ENCODE measurements around the gene ESRP2.

Gene ESRP2

GRCh38 chr16:68273459-68273858 is 37.5 kb upstream of the ESRP2 start:
- TF ChIP-seq, protein P1, sequence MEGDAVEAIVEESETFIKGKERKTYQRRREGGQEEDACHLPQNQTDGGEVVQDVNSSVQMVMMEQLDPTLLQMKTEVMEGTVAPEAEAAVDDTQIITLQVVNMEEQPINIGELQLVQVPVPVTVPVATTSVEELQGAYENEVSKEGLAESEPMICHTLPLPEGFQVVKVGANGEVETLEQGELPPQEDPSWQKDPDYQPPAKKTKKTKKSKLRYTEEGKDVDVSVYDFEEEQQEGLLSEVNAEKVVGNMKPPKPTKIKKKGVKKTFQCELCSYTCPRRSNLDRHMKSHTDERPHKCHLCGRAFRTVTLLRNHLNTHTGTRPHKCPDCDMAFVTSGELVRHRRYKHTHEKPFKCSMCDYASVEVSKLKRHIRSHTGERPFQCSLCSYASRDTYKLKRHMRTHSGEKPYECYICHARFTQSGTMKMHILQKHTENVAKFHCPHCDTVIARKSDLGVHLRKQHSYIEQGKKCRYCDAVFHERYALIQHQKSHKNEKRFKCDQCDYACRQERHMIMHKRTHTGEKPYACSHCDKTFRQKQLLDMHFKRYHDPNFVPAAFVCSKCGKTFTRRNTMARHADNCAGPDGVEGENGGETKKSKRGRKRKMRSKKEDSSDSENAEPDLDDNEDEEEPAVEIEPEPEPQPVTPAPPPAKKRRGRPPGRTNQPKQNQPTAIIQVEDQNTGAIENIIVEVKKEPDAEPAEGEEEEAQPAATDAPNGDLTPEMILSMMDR (IDR thresholded peaks at IDR 0.05; ENCODE audit: low read depth, low read length), result no peak
- DNase-seq (ENCODE audit: low read depth in 2 of 2), result no peak
- no peak overlapping the region for H3K4me3 ChIP-seq (replicated peaks in 1 of 2; ENCODE audit: low read depth in 2 of 2, low read length in 2 of 2)

DNA sequence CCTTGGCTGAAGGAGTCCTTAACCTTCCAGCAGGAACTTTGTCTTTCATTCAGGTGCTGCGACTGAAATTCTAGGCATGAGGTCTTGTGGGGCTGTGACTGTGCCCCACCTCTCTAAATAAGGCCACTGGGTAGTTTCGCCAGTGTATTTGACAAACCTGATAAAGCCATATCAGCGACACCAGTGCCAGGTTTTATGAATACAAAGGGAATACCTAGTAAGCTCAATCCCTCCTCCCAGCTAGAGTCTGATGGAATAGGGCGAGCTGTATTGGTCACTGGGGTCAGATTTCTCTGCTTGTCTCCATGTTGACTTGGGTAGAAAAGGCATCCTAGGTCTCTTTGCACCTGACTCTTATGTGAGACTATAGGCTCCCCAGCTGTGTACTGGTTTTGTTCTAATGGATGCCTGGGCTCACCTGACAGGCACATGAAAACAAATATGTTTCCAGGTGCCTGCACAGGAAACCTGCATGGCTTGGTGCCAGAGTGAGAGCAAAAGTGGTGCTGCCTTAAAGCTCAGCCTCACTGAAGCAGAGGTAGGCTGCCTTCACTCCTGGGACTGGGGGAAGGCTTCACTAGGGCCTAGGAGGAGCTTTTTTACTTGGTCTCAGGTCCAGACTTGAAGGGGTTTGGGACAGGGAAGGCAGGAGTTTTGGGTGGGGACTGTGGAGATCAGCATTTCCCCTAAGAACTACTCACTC is 36.7 kb upstream of the ESRP2 start:
- no peak for DNase-seq (ENCODE audit: low read depth in 2 of 2)
- TF ChIP-seq, protein P1 (IDR thresholded peaks at IDR 0.05; ENCODE audit: low read depth, low read length), result no peak
- no peak overlapping the region for H3K4me3 ChIP-seq (replicated peaks in 1 of 2; ENCODE audit: low read depth in 2 of 2, low read length in 2 of 2)

DNA sequence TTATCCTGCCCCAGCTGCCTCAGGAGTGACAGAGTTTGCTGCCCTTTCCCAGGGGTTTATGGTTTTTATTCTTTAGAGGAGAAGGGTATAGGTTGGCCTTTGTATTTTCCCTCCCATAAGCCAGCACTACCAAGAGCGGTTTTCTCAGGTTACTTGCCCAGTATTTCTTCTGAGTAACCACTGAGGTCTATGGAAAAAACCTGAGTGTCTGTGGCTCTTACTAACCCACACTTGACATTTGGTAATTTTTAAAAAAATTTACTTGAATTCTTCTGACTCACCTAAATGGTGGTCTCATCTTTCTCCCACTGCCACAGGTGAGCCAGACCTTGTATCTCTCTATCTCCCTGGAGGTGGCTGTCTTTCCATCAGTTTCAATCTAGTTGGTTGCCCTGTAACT is 34.4 kb upstream of the ESRP2 start:
- no peak for DNase-seq (ENCODE audit: low read depth in 2 of 2)
- TF ChIP-seq, protein P1 (IDR thresholded peaks at IDR 0.05; ENCODE audit: low read depth, low read length), result no peak
- no peak overlapping the region for H3K4me3 ChIP-seq (replicated peaks in 1 of 2; ENCODE audit: low read depth in 2 of 2, low read length in 2 of 2)

DNA sequence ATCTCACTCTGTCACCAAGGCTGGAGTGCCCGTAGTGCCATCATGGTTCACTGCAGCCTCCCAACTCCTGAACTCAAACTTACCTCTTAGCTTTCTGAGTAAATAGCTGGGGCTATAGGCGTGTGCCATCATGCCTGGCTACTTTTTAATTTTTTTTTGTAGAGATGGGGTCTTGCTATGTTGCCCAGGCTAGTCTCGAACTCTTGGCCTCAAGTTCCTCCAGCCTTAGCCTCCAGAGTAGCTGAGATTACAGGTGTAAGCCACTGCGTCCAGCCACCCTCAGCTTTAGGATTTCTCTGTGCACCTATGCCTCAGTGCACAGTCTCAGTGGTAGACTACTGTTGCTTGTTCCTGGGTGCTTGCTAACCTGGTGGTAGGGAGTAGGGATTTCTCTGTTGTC is 33.9 kb upstream of the ESRP2 start:
- DNase-seq (ENCODE audit: low read depth in 2 of 2), result no peak
- TF ChIP-seq, protein P1 (IDR thresholded peaks at IDR 0.05; ENCODE audit: low read depth, low read length), result no peak
- no peak overlapping the region for H3K4me3 ChIP-seq (replicated peaks in 1 of 2; ENCODE audit: low read depth in 2 of 2, low read length in 2 of 2)

GRCh38 chr16:68267612-68268405 is 31.9 kb upstream of the ESRP2 start:
- no peak overlapping the region for H3K4me3 ChIP-seq (replicated peaks in 1 of 2; ENCODE audit: low read depth in 2 of 2, low read length in 2 of 2)
- TF ChIP-seq, protein P1 (IDR thresholded peaks at IDR 0.05; ENCODE audit: low read depth, low read length), result no peak
- DNase-seq (ENCODE audit: low read depth in 2 of 2), result no peak

DNA sequence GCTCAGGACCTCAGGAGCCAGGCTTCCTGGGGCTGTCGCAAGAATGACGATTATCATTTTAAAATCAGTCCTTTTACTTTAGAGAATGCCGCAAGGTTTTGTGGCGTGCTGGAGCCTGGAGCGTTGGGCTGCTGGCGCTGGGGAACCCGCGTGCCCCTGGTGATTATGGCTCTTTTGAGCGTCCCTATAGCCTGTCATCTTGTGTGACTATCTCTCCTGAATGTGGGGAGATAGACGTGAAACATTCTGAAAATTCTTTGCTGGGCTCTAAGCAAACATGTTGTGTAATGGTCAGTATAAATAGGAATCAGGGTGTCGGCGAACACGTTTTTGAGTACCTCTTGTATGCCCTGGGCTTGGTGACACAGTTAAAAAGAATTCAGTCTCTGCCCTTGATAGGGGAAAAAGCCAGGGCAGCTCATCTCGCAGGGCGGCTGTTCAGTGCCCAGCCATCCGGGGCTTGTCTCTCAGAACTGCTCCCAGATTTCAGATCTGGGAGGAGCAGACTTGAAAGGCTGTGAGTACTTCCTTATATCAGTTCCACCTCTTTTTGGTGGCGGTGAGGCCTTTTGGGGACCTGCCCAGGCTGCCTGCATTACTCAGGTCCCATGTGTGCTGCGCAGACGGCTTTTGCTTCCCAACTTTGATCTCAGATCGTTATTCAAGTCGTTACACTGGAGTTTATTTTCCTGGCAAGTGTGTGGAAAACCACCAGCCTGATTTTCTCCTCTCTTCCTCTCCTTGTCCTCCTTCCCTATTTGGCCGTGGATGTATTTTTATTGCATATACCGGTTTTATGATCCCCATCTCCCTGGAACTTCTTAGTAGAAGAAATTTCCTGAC is 29.4 kb upstream of the ESRP2 start:
- H3K4me3 ChIP-seq (replicated peaks in 1 of 2; ENCODE audit: low read depth in 2 of 2, low read length in 2 of 2), result peak overlapping the region; percentile 93 to 95
- TF ChIP-seq, protein P1 (IDR thresholded peaks at IDR 0.05; ENCODE audit: low read depth, low read length), result no peak
- peak; percentile 65 to 81 for DNase-seq (ENCODE audit: low read depth in 2 of 2)

All from cardiac fibroblast (primary cell).